GM20000 (cell line): ENCODE results near the gene SERPINC1.

Experiments
- DNase-seq: peaks from one replicate; pipeline ENCODE4 v3.0.0; 2012; ENCODE audit warnings: low spot score
- CTCF ChIP-seq: IDR thresholded peaks from 2 replicates; pipeline ENCODE4 v1.5.1; 2012; ENCODE audit warnings: mild to moderate bottlenecking, control low read depth; ENCODE audit errors: extremely low read depth, missing control alignments

Gene SERPINC1

GRCh38 chr1:173871500-173871899 is 45.6 kb downstream of the SERPINC1 start:
- no peak for TF ChIP-seq CTCF
- no peak for DNase-seq

DNA sequence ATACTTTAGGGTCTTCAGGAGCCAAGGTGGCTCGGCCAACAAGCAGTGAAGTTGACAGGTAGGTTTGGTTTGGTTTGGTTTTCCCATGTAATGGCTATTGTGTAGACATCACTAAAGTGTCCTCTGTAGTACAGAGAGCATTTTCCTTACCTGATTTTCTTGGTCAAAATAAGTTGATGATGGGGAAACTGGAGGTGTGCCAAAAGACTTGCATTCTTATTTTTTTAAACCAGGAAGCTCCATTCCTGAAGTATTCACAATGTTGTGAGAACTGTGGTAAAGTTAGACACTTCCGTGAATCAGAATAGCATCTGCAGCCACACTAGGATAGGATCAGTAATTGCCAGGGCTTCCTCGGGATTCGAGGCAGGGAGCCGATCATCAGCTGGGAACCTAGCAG is 46.0 kb downstream of the SERPINC1 start:
- no peak for TF ChIP-seq CTCF
- no peak for DNase-seq

DNA sequence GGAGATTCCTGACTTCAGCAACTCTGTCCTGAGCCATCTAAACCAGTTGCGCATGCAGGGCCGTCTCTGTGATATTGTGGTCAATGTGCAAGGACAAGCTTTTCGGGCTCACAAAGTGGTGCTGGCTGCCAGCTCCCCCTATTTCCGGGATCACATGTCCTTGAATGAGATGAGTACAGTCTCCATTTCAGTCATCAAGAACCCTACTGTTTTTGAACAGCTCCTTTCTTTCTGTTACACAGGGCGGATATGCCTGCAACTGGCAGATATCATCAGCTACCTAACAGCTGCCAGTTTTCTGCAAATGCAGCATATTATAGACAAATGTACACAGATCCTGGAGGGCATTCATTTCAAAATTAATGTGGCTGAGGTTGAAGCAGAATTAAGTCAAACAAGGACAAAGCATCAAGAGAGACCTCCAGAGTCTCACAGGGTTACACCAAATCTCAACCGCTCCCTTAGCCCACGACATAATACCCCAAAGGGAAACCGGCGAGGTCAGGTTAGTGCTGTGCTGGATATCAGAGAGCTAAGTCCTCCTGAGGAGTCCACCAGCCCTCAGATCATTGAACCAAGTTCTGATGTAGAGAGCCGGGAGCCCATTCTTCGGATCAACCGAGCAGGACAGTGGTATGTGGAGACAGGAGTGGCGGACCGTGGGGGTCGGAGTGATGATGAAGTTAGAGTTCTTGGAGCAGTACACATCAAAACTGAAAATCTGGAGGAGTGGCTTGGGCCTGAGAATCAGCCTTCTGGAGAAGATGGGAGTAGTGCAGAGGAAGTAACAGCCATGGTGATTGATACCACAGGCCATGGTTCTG is 46.7 kb downstream of the SERPINC1 start:
- DNase-seq: peak; percentile 22

DNA sequence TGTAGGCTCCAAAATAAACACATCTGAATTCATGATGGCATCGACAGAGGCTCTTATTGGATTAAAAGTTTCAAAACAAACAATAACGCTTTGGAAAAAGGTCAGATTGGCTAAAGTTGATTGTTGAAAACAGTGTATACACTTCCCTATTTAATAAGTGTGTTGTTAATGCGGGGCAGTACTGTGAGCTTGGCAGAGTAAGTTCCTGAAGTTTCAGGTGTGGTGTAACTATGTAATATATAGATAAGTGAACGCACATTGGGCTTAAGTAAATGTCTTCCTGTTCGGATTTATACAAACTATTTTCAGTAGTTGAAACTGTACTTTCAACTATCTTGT is 48.1 kb downstream of the SERPINC1 start:
- DNase-seq: no peak

More for the DNA sequence above, 46.7 kb downstream of the SERPINC1 start:
- TF ChIP-seq CTCF: no peak

DNA sequence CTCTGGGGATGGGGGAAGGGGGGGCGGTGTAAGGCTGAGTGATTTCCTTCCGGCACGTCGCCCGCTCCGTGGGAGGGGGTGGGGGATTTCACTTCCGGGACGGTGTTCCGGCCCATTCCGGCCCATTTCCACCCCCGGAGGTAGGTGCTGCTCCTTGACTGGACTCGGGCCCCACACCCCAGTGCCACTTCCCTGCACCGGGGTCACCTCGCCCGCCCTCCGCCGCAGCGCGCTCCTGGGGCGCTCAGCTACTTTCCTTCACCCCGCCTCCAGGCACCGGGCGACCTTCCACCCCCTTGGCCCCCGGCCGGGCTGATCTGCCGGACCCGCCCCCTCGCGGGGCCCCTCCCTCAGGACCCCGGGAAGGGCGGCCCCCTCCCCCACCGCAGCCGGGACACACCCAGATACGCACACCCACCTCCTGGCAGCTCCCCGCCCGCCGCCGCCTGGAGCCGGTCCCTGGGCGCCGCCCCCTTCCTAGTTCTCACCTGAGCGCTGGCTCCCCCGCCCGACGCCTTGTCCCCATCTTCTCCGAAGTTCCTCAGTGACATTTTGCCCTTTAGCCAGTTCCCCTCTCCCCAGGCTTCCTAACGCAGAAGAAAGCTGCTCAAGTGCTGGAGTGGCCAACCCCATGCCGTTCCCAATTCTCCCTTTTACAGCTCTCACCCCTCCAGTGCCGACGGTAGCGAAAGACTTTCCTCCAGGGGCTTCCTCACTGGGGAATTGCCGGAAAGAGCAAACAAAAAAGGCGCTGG is 48.7 kb downstream of the SERPINC1 start, which contains the start of gene ZBTB37:
Gene ZBTB37, plus strand, starts transcription at position 115 of the 755 bp plus-strand sequence. CDS start 1,846 bp downstream, outside the sequence.
- TF ChIP-seq CTCF: no peak

More for the DNA sequence above, 48.1 kb downstream of the SERPINC1 start:
- no peak for TF ChIP-seq CTCF

GRCh38 chr1:173867753-173868265 is 49.3 kb downstream of the SERPINC1 start, which contains the start of gene GAS5:
TSS of gene GAS5 (minus strand) at chr1:173867989.
- no peak for TF ChIP-seq CTCF
- DNase-seq: peak; percentile 94

More for the DNA sequence above, 48.7 kb downstream of the SERPINC1 start, which contains the start of gene ZBTB37:
- DNase-seq: peak; percentile 88
